Esophagus muscularis mucosa (tissue), 4 donors: ENCODE measurements around the gene CLPTM1. TPM values are rescaled to one million over a fixed set of nuclear protein-coding genes. Genes with fewer than 3 reads are reported as not detected.

Source experiments
- DNase-seq: peaks from one replicate; pipeline ENCODE4 v3.0.0-alpha.2; 2017; ENCODE audit errors: extremely low spot score
- H3K27ac ChIP-seq, 4 donors: fragments of 200-600 bp; sonication (generic); replicated peaks in 1 of 4; 1 replicate in 3 of 4; 2 replicates in 1 of 4; pipeline ENCODE4 v1.5.1; 2016 to 2019; ENCODE audit warnings: mild to moderate bottlenecking in 1 of 4
- H3K27me3 ChIP-seq, 4 donors: fragments of 200-600 bp; sonication (generic); one replicate each; pipeline versions ENCODE4 v1.5.1 to v1.6.0; 2016 to 2019
- H3K36me3 ChIP-seq, 4 donors: fragments of 200-600 bp; sonication (generic); one replicate each; pipeline ENCODE4 v1.5.1; 2016 to 2019
- H3K4me1 ChIP-seq, 4 donors: fragments of 200-600 bp; sonication (generic); one replicate each; pipeline ENCODE4 v1.5.1; 2016 to 2019
- H3K4me3 ChIP-seq, 4 donors: fragments of 200-600 bp; sonication (generic); 1 replicate in 2 of 4; 2 replicates in 2 of 4; pipeline ENCODE4 v1.5.1; 2016 to 2019; ENCODE audit warnings: mild to moderate bottlenecking in 4 of 4, moderate library complexity in 1 of 4
- H3K9me3 ChIP-seq, 4 donors: fragments of 200-600 bp; sonication (generic); 1 replicate in 3 of 4; 2 replicates in 1 of 4; pipeline ENCODE4 v1.5.1; 2016 to 2019
- CTCF ChIP-seq, 3 experiments: fragments of 200-600 bp in 2 of 3; fragments of 450-650 bp in 1 of 3; sonication (generic) in 2 of 3; IDR thresholded peaks; one replicate each; pipeline ENCODE4 v1.5.1; 2017 to 2019; ENCODE audit warnings: antibody characterized with exemption in 3 of 3, mild to moderate bottlenecking in 2 of 3, moderate library complexity in 1 of 3
- EP300 ChIP-seq: sonication (generic); formaldehyde crosslinking; IDR thresholded peaks from one replicate; pipeline ENCODE4 v1.6.1; 2017; ENCODE audit warnings: antibody characterized with exemption
- POLR2A ChIP-seq: fragments of 450-650 bp; IDR thresholded peaks from one replicate; pipeline ENCODE4 v1.6.1; 2017; ENCODE audit warnings: antibody characterized with exemption, moderate library complexity, mild to moderate bottlenecking, low read depth
- POLR2AphosphoS5 ChIP-seq, 2 donors: sonication (generic); formaldehyde crosslinking; IDR thresholded peaks; one replicate each; pipeline ENCODE4 v1.6.1; 2017; ENCODE audit warnings: antibody characterized with exemption in 2 of 2
- WGBS: methylation state at CpG from one replicate; pipeline ENCODE4 v1.1.5; 2018; 5-methylcytosine and 5-hydroxymethylcytosine counted together
- intact Hi-C: fragments of 100-400 bp; cut with DNase I; formaldehyde crosslinking; loops from one replicate; pipeline ENCODE4 v1.15.1; 2023
- total RNA-seq, 4 donors: library from RNA; depleted of rRNA; stranded (reverse); fragments of >200 nt; gene quantifications; one replicate each; pipeline versions ENCODE4 v1.1.0 to v1.2.1, GENCODE V29; 2016

The CLPTM1 gene
- total RNA-seq, 4 donors from 2014 or later, result 46.6 to 154 (median 79.5) TPM

GRCh38 chr19:45005787-45006186 lies 50.6 kb downstream of the CLPTM1 start:
- DNase-seq, result no peak
- H3K27ac ChIP-seq, result no peak overlapping the region
- no peaks in the 10 kb centered on the region for H3K9me3 ChIP-seq
- H3K4me3 ChIP-seq, result no peak overlapping the region
- WGBS, result 79% methylated on average over 9 of the region's 9 CpGs
- intact Hi-C loops, result loop anchor here (5.0 kb wide), 1 partner anchor 37 kb away; no protein-coding TSS in a partner anchor
- TF ChIP-seq EP300, result no peak
- no peak for TF ChIP-seq CTCF (IDR thresholded peaks at IDR 0.05)
- no peak for TF ChIP-seq POLR2A
- no peaks in the 10 kb centered on the region for H3K27me3 ChIP-seq
- peaks cover 0 to 52% (median 16%) of the 10 kb centered on the region in 4 donors for H3K36me3 ChIP-seq
- peaks cover 10 to 13% (median 12%) of the 10 kb centered on the region in 4 donors for H3K4me1 ChIP-seq

GRCh38 chr19:45008552-45008951 lies 53.4 kb downstream of the CLPTM1 start:
- no peaks in the 10 kb centered on the region for H3K9me3 ChIP-seq
- TF ChIP-seq EP300 (no peak), POLR2A (no peak), POLR2AphosphoS5 (IDR thresholded peaks at IDR 0.05) (no peak), CTCF (IDR thresholded peaks at IDR 0.05) (no peak)
- H3K27ac ChIP-seq, result no peak overlapping the region
- peaks cover 5 to 68% (median 31%) of the 10 kb centered on the region in 4 donors for H3K36me3 ChIP-seq
- no peaks in the 10 kb centered on the region for H3K4me1 ChIP-seq
- no peak overlapping the region for H3K4me3 ChIP-seq
- 87% methylated on average over 7 of the region's 10 CpGs for WGBS
- DNase-seq, result no peak
- H3K27me3 ChIP-seq, result no peaks in the 10 kb centered on the region
- intact Hi-C loops, result loop anchor here (5.0 kb wide), 1 partner anchor 34 kb away; no protein-coding TSS in a partner anchor

GRCh38 chr19:45009625-45010255 lies 54.6 kb downstream of the CLPTM1 start:
- DNase-seq, result no peak
- no peaks in the 10 kb centered on the region for H3K27me3 ChIP-seq
- no peak overlapping the region for H3K27ac ChIP-seq
- 83% methylated on average over 9 of the region's 9 CpGs for WGBS
- peaks cover 5 to 69% (median 28%) of the 10 kb centered on the region in 4 donors for H3K36me3 ChIP-seq
- no peak for TF ChIP-seq POLR2A
- TF ChIP-seq EP300, result no peak
- TF ChIP-seq CTCF (IDR thresholded peaks at IDR 0.05), result no peak
- no peak for TF ChIP-seq POLR2AphosphoS5 (IDR thresholded peaks at IDR 0.05)
- H3K9me3 ChIP-seq, result no peaks in the 10 kb centered on the region
- no peak overlapping the region for H3K4me3 ChIP-seq
- intact Hi-C loops, result loop anchor here (5.0 kb wide), 1 partner anchor 33 kb away; no protein-coding TSS in a partner anchor
- H3K4me1 ChIP-seq, result no peaks in the 10 kb centered on the region

- TF ChIP-seq CTCF (IDR thresholded peaks at IDR 0.05) (no peak), POLR2A (no peak), POLR2AphosphoS5 (IDR thresholded peaks at IDR 0.05) (no peak), EP300 (no peak)
- no peak for DNase-seq
- Histone ChIP-seq H3K4me1 (no peaks in the 10 kb centered on the region), H3K27me3 (no peaks in the 10 kb centered on the region), H3K4me3 (no peak overlapping the region), H3K36me3 (peaks cover 5 to 68% (median 26%) of the 10 kb centered on the region in 4 donors), H3K9me3 (no peaks in the 10 kb centered on the region), H3K27ac (no peak overlapping the region)
- WGBS, result 65% methylated on average over 6 of the region's 6 CpGs
- intact Hi-C loops, result no loop called here
These were observed 55.1 kb downstream of the CLPTM1 start for GRCh38 chr19:45010306-45010705.

GRCh38 chr19:45011959-45012358 lies 56.8 kb downstream of the CLPTM1 start:
- Histone ChIP-seq H3K4me1 (peaks cover 0 to 5% (median 0%) of the 10 kb centered on the region in 4 donors), H3K27me3 (no peaks in the 10 kb centered on the region), H3K27ac (no peak overlapping the region), H3K9me3 (no peaks in the 10 kb centered on the region), H3K36me3 (peaks cover 5 to 67% (median 21%) of the 10 kb centered on the region in 4 donors), H3K4me3 (no peak overlapping the region)
- TF ChIP-seq POLR2A, result no peak
- no peak for TF ChIP-seq CTCF (IDR thresholded peaks at IDR 0.05)
- no peak for TF ChIP-seq EP300
- no peak for DNase-seq
- intact Hi-C loops, result no loop called here
- 94% methylated on average over 38 of the region's 42 CpGs for whole genome bisulfite sequencing
